Hepatocyte (in vitro differentiated cells): Measurements from ENCODE around the gene NRK.

Source experiments
- CTCF ChIP-seq: fragments of 200-600 bp; sonication (generic); IDR thresholded peaks from 2 replicates; pipeline ENCODE4 v1.5.1; 2016; ENCODE audit warnings: antibody characterized with exemption, mild to moderate bottlenecking; ENCODE audit not compliant: poor library complexity
- EZH2 ChIP-seq: fragments of 200-600 bp; sonication (generic); IDR thresholded peaks from 2 replicates; pipeline ENCODE4 v1.6.1; 2016; ENCODE audit warnings: antibody characterized with exemption, mild to moderate bottlenecking, borderline replicate concordance
- EZH2phosphoT487 ChIP-seq: fragments of 200-600 bp; sonication (generic); IDR thresholded peaks from one replicate; pipeline ENCODE4 v1.6.1; 2018; ENCODE audit warnings: antibody characterized with exemption, mild to moderate bottlenecking, low read depth, moderate library complexity; ENCODE audit not compliant: unreplicated experiment, severe bottlenecking

- TF ChIP-seq CTCF (no peak), EZH2 (no peak), EZH2phosphoT487 (no peak)
These were observed 88.3 kb downstream of the NRK start for GRCh38 chrX:105910563-105911105.
